Activated CD8-positive, alpha-beta memory T cell treated with anti-CD3 and anti-CD28 coated beads, Interleukin-2, amount 10 ng/mL, durations not matched to agents 7 days and 5 days (primary cell): ENCODE data around the gene GALT. TPM values are rescaled to one million over a fixed set of nuclear protein-coding genes. Genes with fewer than 3 reads are reported as not detected.
A peak's percentile ranks its signal among the peaks of the same experiment; 100 is the strongest.
"Not testable (repeated sequence)": the region's sequence is repeated elsewhere in the genome, so short reads cannot be mapped to it uniquely, and the experiment has no call there.

Experiments used
- ATAC-seq: fragments of 150-1000 bp; cut with Tn5 transposase; one replicate; pipeline ENCODE4 v1.10.0; 2021; ENCODE audit warnings: moderate library complexity
- CTCF ChIA-PET: fragments of 350-600 bp; sonication (Branson Sonifier 250); formaldehyde crosslinking; loops from one replicate; lab custom pipeline; 2021; ENCODE audit warnings: antibody characterized with exemption; lab: Charles Lee
- DNase-seq: peaks from one replicate; pipeline ENCODE4 v3.0.0-alpha.2; 2020
- H3K27ac Mint-ChIP-seq: one replicate; pipeline ENCODE4 v1.8.0; 2021; ENCODE audit warnings: mild to moderate bottlenecking, mixed read lengths
- H3K27me3 Mint-ChIP-seq: one replicate; pipeline ENCODE4 v1.8.0; 2021; ENCODE audit warnings: mixed read lengths
- H3K36me3 Mint-ChIP-seq: one replicate; pipeline ENCODE4 v1.8.0; 2021; ENCODE audit warnings: mild to moderate bottlenecking, mixed read lengths
- H3K4me1 Mint-ChIP-seq: one replicate; pipeline ENCODE4 v1.8.0; 2021; ENCODE audit warnings: mixed read lengths
- H3K4me3 Mint-ChIP-seq: one replicate; pipeline ENCODE4 v1.8.0; 2021; ENCODE audit warnings: mild to moderate bottlenecking, moderate library complexity, mixed read lengths
- H3K9me3 Mint-ChIP-seq: one replicate; pipeline ENCODE4 v1.8.0; 2022; ENCODE audit warnings: low read depth, mixed read lengths
- total RNA-seq, 2 experiments: library from RNA; stranded (reverse); gene quantifications; one replicate each; pipeline ENCODE4 v1.2.3, GENCODE V29; 2021

GALT gene
- total RNA-seq, 2 experiments from 2014 or later: 61.0 to 71.3 TPM

GRCh38 chr9:34633166-34633565 lies 13.3 kb upstream of the GALT start:
- no peak for ATAC-seq

GRCh38 chr9:34633851-34634550 lies 12.5 kb upstream of the GALT start:
- ATAC-seq: peak; percentile 18
- Mint-ChIP-seq H3K4me3 (no peak overlapping the region), H3K36me3 (peaks cover 12% of the 10 kb centered on the region), H3K27me3 (peaks cover 19% of the 10 kb centered on the region), H3K4me1 (peaks cover 39% of the 10 kb centered on the region), H3K9me3 (no peaks in the 10 kb centered on the region), H3K27ac (no peak overlapping the region)
- CTCF ChIA-PET: interaction anchor here (1.0 to 12.5 kb wide), 15 partner anchors 12 to 230 kb away, joined by 3 to 293 read pairs (median 7); partner anchors contain the start of genes CCL27, DCTN3, GALT and RPP25L
- peak; percentile 81 for DNase-seq

More at GRCh38 chr9:34633166-34633565, 13.3 kb upstream of the GALT start:
- Mint-ChIP-seq H3K4me3 (no peak overlapping the region), H3K9me3 (no peaks in the 10 kb centered on the region), H3K4me1 (peaks cover 37% of the 10 kb centered on the region), H3K36me3 (peaks cover 15% of the 10 kb centered on the region), H3K27me3 (peaks cover 25% of the 10 kb centered on the region), H3K27ac (no peak overlapping the region)
- CTCF ChIA-PET: interaction anchor here (0.7 to 12.5 kb wide), 11 partner anchors 12 to 229 kb away, joined by 3 to 293 read pairs (median 7); partner anchors contain the start of genes CCL27, DCTN3, GALT and RPP25L
- DNase-seq: no peak

GRCh38 chr9:34634551-34635248 lies 11.8 kb upstream of the GALT start:
- no peak overlapping the region for H3K27ac Mint-ChIP-seq
- no peak for DNase-seq
- H3K4me1 Mint-ChIP-seq: peaks cover 34% of the 10 kb centered on the region

GRCh38 chr9:34635556-34635955 lies 10.9 kb upstream of the GALT start:
- CTCF ChIA-PET: interaction anchor here (1.2 to 12.5 kb wide), 6 partner anchors 10 to 66 kb away, joined by 3 to 293 read pairs (median 54); partner anchors contain the start of genes CCL27, DCTN3, GALT and RPP25L
- ATAC-seq: no peak
- DNase-seq: no peak
- Mint-ChIP-seq H3K27me3 (peaks cover 4% of the 10 kb centered on the region), H3K36me3 (peaks cover 12% of the 10 kb centered on the region), H3K27ac (no peak overlapping the region), H3K9me3 (no peaks in the 10 kb centered on the region), H3K4me1 (peaks cover 34% of the 10 kb centered on the region), H3K4me3 (peak overlapping the region; percentile 53)

More at GRCh38 chr9:34634551-34635248, 11.8 kb upstream of the GALT start:
- ATAC-seq: no peak
- Mint-ChIP-seq H3K36me3 (peaks cover 12% of the 10 kb centered on the region), H3K9me3 (no peaks in the 10 kb centered on the region), H3K4me3 (no peak overlapping the region), H3K27me3 (peaks cover 12% of the 10 kb centered on the region)
- CTCF ChIA-PET: interaction anchor here (1.0 to 12.5 kb wide), 15 partner anchors 11 to 231 kb away, joined by 3 to 293 read pairs (median 7); partner anchors contain the start of genes CCL27, DCTN3, GALT and RPP25L

GRCh38 chr9:34636791-34637355 lies 9.6 kb upstream of the GALT start:
- Mint-ChIP-seq H3K27me3 (no peaks in the 10 kb centered on the region), H3K27ac (peak overlapping the region; percentile 81), H3K4me1 (peaks cover 36% of the 10 kb centered on the region), H3K9me3 (no peaks in the 10 kb centered on the region), H3K4me3 (peak overlapping the region; percentile 85), H3K36me3 (peaks cover 12% of the 10 kb centered on the region)
- peak; percentile 0 for ATAC-seq
- CTCF ChIA-PET: interaction anchor here (0.6 to 12.5 kb wide), 7 partner anchors 9 to 443 kb away, joined by 3 to 293 read pairs (median 52); partner anchors contain the start of genes CCL27, DCTN3, FANCG and GALT
- DNase-seq: peak; percentile 55

GRCh38 chr9:34637356-34638137 lies 8.9 kb upstream of the GALT start, which contains the start of gene SIGMAR1:
Gene SIGMAR1, minus strand, starts transcription at chr9:34637787. Its CDS starts 90 bp downstream, at chr9:34637697.
- Mint-ChIP-seq H3K9me3 (no peaks in the 10 kb centered on the region), H3K36me3 (peaks cover 12% of the 10 kb centered on the region), H3K4me1 (peaks cover 36% of the 10 kb centered on the region), H3K27me3 (no peaks in the 10 kb centered on the region), H3K27ac (peak within 1 kb of the TSS; percentile 87), H3K4me3 (peak within 1 kb of the TSS; percentile 85)
- DNase-seq (peak; percentile 95), ATAC-seq (peak; percentile 95)
- CTCF ChIA-PET: interaction anchor here (0.6 to 12.5 kb wide), 12 partner anchors 8 to 976 kb away, joined by 3 to 293 read pairs (median 6); partner anchors contain the start of genes ARID3C, CCL27, DCTN3 and FANCG

GRCh38 chr9:34638138-34638445 lies 8.4 kb upstream of the GALT start:
- H3K27me3 Mint-ChIP-seq: no peaks in the 10 kb centered on the region
- peak overlapping the region; percentile 85 for H3K4me3 Mint-ChIP-seq
- peak overlapping the region; percentile 87 for H3K27ac Mint-ChIP-seq
- ATAC-seq (no peak), DNase-seq (no peak)
- H3K36me3 Mint-ChIP-seq: peaks cover 9% of the 10 kb centered on the region
- H3K4me1 Mint-ChIP-seq: peaks cover 36% of the 10 kb centered on the region
- H3K9me3 Mint-ChIP-seq: no peaks in the 10 kb centered on the region
- CTCF ChIA-PET: interaction anchor here (1.1 to 12.5 kb wide), 11 partner anchors 7 to 975 kb away, joined by 3 to 293 read pairs (median 8); partner anchors contain the start of genes ARID3C, CCL27, DCTN3 and FANCG

- not testable (repeated sequence) for H3K27me3 Mint-ChIP-seq, H3K9me3 Mint-ChIP-seq, H3K27ac Mint-ChIP-seq, H3K4me3 Mint-ChIP-seq, H3K36me3 Mint-ChIP-seq, DNase-seq, ATAC-seq
- H3K4me1 Mint-ChIP-seq: peaks cover 30% of the 10 kb centered on the region
- CTCF ChIA-PET: interaction anchor here (0.7 to 12.5 kb wide), 6 partner anchors 6 to 444 kb away, joined by 3 to 293 read pairs (median 28); partner anchors contain the start of genes ARID3C, CCL27, DCTN3 and GALT
Measured at GRCh38 chr9:34639322-34639721, 7.2 kb upstream of the GALT start.

GRCh38 chr9:34642679-34643078 lies 3.8 kb upstream of the GALT start:
- Mint-ChIP-seq H3K9me3 (no peaks in the 10 kb centered on the region), H3K4me3 (no peak overlapping the region), H3K27ac (no peak overlapping the region), H3K36me3 (peaks cover 2% of the 10 kb centered on the region), H3K27me3 (no peaks in the 10 kb centered on the region), H3K4me1 (peaks cover 24% of the 10 kb centered on the region)
- ATAC-seq (no peak), DNase-seq (no peak)
- CTCF ChIA-PET: interaction anchor here (0.9 to 6.7 kb wide), 3 partner anchors 7 to 60 kb away, joined by 3 to 110 read pairs (median 4); partner anchors contain the start of gene SIGMAR1

GRCh38 chr9:34644766-34645314 lies 1.6 kb upstream of the GALT start:
- peaks cover 25% of the 10 kb centered on the region for H3K4me1 Mint-ChIP-seq
- no peak for ATAC-seq

GRCh38 chr9:34647084-34647403 lies 569 bp downstream of the GALT start:
- Mint-ChIP-seq H3K4me3 (peak overlapping the region; percentile 92), H3K9me3 (no peaks in the 10 kb centered on the region), H3K4me1 (peaks cover 24% of the 10 kb centered on the region), H3K27me3 (no peaks in the 10 kb centered on the region), H3K36me3 (peaks cover 17% of the 10 kb centered on the region), H3K27ac (peak overlapping the region; percentile 87)
- DNase-seq (no peak), ATAC-seq (no peak)
- CTCF ChIA-PET: interaction anchor here (0.9 to 10.7 kb wide), 14 partner anchors 11 to 338 kb away, joined by 3 to 124 read pairs (median 5); partner anchors contain the start of genes CCL27, DCTN3, RPP25L and SIGMAR1

More at GRCh38 chr9:34644766-34645314, 1.6 kb upstream of the GALT start:
- DNase-seq: no peak
- Mint-ChIP-seq H3K36me3 (peaks cover 16% of the 10 kb centered on the region), H3K4me3 (no peak overlapping the region), H3K27ac (no peak overlapping the region), H3K27me3 (no peaks in the 10 kb centered on the region), H3K9me3 (no peaks in the 10 kb centered on the region)
- CTCF ChIA-PET: interaction anchor here (0.7 to 10.7 kb wide), 6 partner anchors 8 to 56 kb away, joined by 3 to 124 read pairs (median 20); partner anchors contain the start of genes CCL27 and SIGMAR1
